Esophagus muscularis mucosa (tissue), 4 donors: ENCODE measurements around the gene SLC29A2. TPM values are rescaled to one million over a fixed set of nuclear protein-coding genes. Genes with fewer than 3 reads are reported as not detected.

Experiments
- DNase-seq: peaks from one replicate; pipeline ENCODE4 v3.0.0-alpha.2; 2017; ENCODE audit errors: extremely low spot score
- H3K27ac ChIP-seq, 4 donors: fragments of 200-600 bp; sonication (generic); replicated peaks in 1 of 4; 1 replicate in 3 of 4; 2 replicates in 1 of 4; pipeline ENCODE4 v1.5.1; 2016 to 2019; ENCODE audit warnings: mild to moderate bottlenecking in 1 of 4
- H3K27me3 ChIP-seq, 4 donors: fragments of 200-600 bp; sonication (generic); one replicate each; pipeline versions ENCODE4 v1.5.1 to v1.6.0; 2016 to 2019
- H3K36me3 ChIP-seq, 4 donors: fragments of 200-600 bp; sonication (generic); one replicate each; pipeline ENCODE4 v1.5.1; 2016 to 2019
- H3K4me1 ChIP-seq, 4 donors: fragments of 200-600 bp; sonication (generic); one replicate each; pipeline ENCODE4 v1.5.1; 2016 to 2019
- H3K4me3 ChIP-seq, 4 donors: fragments of 200-600 bp; sonication (generic); 1 replicate in 2 of 4; 2 replicates in 2 of 4; pipeline ENCODE4 v1.5.1; 2016 to 2019; ENCODE audit warnings: mild to moderate bottlenecking in 4 of 4, moderate library complexity in 1 of 4
- H3K9me3 ChIP-seq, 4 donors: fragments of 200-600 bp; sonication (generic); 1 replicate in 3 of 4; 2 replicates in 1 of 4; pipeline ENCODE4 v1.5.1; 2016 to 2019
- EP300 ChIP-seq: sonication (generic); formaldehyde crosslinking; IDR thresholded peaks from one replicate; pipeline ENCODE4 v1.6.1; 2017; ENCODE audit warnings: antibody characterized with exemption
- POLR2A ChIP-seq: fragments of 450-650 bp; IDR thresholded peaks from one replicate; pipeline ENCODE4 v1.6.1; 2017; ENCODE audit warnings: antibody characterized with exemption, moderate library complexity, mild to moderate bottlenecking, low read depth
- POLR2AphosphoS5 ChIP-seq, 2 donors: sonication (generic); formaldehyde crosslinking; IDR thresholded peaks; one replicate each; pipeline ENCODE4 v1.6.1; 2017; ENCODE audit warnings: antibody characterized with exemption in 2 of 2
- WGBS: methylation state at CpG from one replicate; pipeline ENCODE4 v1.1.5; 2018; 5-methylcytosine and 5-hydroxymethylcytosine counted together
- intact Hi-C: fragments of 100-400 bp; cut with DNase I; formaldehyde crosslinking; loops from one replicate; pipeline ENCODE4 v1.15.1; 2023
- total RNA-seq, 4 donors: library from RNA; depleted of rRNA; stranded (reverse); fragments of >200 nt; gene quantifications; one replicate each; pipeline versions ENCODE4 v1.1.0 to v1.2.1, GENCODE V29; 2016
- TF ChIP-seq, protein P1 (sequence below), 3 experiments: fragments of 200-600 bp in 2 of 3; fragments of 450-650 bp in 1 of 3; sonication (generic) in 2 of 3; IDR thresholded peaks; one replicate each; pipeline ENCODE4 v1.5.1; 2017 to 2019; ENCODE audit warnings: antibody characterized with exemption in 3 of 3, mild to moderate bottlenecking in 2 of 3, moderate library complexity in 1 of 3

The SLC29A2 gene
- total RNA-seq, 4 donors from 2014 or later: 0.50 to 3.6 (median 1.7) TPM

DNA sequence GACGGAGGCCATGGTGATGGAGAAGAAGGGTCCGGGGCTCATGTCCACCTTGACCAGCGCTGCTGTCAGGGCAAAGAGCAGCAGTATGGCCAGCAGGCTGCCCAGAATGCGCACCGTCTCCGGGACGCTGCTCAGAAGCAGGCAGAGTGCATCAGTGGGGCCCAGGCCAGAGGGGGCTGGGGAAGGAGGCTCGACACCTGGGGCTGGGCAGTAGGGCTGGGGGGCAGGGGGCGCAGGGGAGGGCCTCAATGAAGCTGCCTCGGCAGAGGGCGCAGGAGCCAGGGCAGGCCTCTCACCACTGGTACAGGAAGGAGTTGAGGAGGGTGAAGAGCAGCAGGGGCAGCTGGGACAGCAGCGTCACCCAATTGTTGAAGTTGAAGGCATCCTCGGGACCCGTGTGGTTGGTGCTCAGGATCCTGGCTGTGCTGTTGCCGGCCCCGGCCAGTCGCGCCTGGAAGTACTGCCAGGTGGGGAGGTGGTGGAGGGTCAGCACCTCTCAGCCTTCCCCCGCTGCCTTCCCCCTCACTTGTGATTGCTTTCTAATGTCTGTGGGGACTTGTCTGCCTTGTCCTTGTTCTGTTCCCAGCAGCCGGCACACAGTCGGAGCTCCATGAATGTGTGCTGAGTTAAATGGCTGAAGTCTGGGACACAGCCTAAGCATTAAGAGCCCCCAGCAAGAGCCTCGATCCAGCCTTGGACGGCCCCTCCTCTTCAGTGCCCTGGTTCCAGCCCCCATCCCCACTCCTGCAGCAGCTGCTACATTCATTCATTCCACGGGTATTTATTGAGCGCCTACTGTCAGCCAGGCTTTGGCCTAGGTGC, 2.3 kb downstream of the SLC29A2 start:
- TF ChIP-seq POLR2A: no peak
- TF ChIP-seq EP300: no peak
- Histone ChIP-seq H3K4me3 (no peak overlapping the region), H3K4me1 (peaks cover 21 to 30% (median 26%) of the 10 kb centered on the region in 4 donors), H3K27ac (no peak overlapping the region), H3K9me3 (no peaks in the 10 kb centered on the region), H3K36me3 (peaks cover 0 to 15% (median 0%) of the 10 kb centered on the region in 4 donors), H3K27me3 (peaks cover 0 to 20% (median 0%) of the 10 kb centered on the region in 4 donors)
- DNase-seq: no peak
- intact Hi-C loops: no loop called here
- 90% methylated on average over 17 of the region's 25 CpGs for WGBS

DNA sequence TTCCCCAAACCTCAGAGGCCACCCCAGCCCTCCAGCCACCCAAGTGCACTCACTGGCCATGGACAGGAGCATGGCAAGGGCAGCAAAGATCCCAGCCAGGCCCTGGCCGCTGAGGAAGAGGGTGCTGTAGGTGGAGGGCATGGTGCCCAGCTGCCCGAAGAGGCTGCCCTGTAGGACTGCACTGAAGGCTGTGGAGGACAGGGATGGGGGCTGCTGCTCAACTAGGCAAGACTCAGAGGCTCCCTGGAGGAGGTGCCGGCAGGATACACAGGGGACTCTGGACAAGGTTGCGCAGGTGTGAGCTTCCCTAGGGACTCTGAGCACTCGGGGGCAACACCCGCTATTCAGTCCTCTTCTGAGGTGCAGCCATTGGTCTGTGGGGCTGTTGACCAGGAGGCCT, 3.1 kb downstream of the SLC29A2 start:
- Histone ChIP-seq H3K9me3 (no peaks in the 10 kb centered on the region), H3K36me3 (peaks cover 0 to 15% (median 0%) of the 10 kb centered on the region in 4 donors), H3K4me3 (no peak overlapping the region), H3K27ac (no peak overlapping the region), H3K27me3 (peaks cover 0 to 20% (median 0%) of the 10 kb centered on the region in 4 donors), H3K4me1 (peaks cover 21 to 30% (median 26%) of the 10 kb centered on the region in 4 donors)
- WGBS: 95% methylated on average over 4 of the region's 6 CpGs
- TF ChIP-seq, protein P1, sequence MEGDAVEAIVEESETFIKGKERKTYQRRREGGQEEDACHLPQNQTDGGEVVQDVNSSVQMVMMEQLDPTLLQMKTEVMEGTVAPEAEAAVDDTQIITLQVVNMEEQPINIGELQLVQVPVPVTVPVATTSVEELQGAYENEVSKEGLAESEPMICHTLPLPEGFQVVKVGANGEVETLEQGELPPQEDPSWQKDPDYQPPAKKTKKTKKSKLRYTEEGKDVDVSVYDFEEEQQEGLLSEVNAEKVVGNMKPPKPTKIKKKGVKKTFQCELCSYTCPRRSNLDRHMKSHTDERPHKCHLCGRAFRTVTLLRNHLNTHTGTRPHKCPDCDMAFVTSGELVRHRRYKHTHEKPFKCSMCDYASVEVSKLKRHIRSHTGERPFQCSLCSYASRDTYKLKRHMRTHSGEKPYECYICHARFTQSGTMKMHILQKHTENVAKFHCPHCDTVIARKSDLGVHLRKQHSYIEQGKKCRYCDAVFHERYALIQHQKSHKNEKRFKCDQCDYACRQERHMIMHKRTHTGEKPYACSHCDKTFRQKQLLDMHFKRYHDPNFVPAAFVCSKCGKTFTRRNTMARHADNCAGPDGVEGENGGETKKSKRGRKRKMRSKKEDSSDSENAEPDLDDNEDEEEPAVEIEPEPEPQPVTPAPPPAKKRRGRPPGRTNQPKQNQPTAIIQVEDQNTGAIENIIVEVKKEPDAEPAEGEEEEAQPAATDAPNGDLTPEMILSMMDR (IDR thresholded peaks at IDR 0.05): no peak
- TF ChIP-seq POLR2A: no peak
- TF ChIP-seq EP300: no peak
- no peak for TF ChIP-seq POLR2AphosphoS5 (IDR thresholded peaks at IDR 0.05)
- DNase-seq: no peak
- intact Hi-C loops: no loop called here

GRCh38 chr11:66367561-66368312, 3.8 kb downstream of the SLC29A2 start:
- no peak overlapping the region for H3K27ac ChIP-seq
- H3K27me3 ChIP-seq: peaks cover 0 to 20% (median 0%) of the 10 kb centered on the region in 4 donors
- TF ChIP-seq, protein P1 (IDR thresholded peaks at IDR 0.05): no peak
- TF ChIP-seq EP300: no peak
- TF ChIP-seq POLR2A: no peak
- no peak for TF ChIP-seq POLR2AphosphoS5 (IDR thresholded peaks at IDR 0.05)
- peaks cover 0 to 15% (median 0%) of the 10 kb centered on the region in 4 donors for H3K36me3 ChIP-seq
- 85% methylated on average over 12 of the region's 15 CpGs for WGBS
- no peak overlapping the region for H3K4me3 ChIP-seq
- intact Hi-C loops: no loop called here
- peaks cover 21 to 30% (median 27%) of the 10 kb centered on the region in 4 donors for H3K4me1 ChIP-seq
- no peaks in the 10 kb centered on the region for H3K9me3 ChIP-seq
- DNase-seq: no peak

GRCh38 chr11:66366844-66367477, 4.6 kb downstream of the SLC29A2 start:
- no peaks in the 10 kb centered on the region for H3K9me3 ChIP-seq
- H3K36me3 ChIP-seq: peaks cover 0 to 15% (median 0%) of the 10 kb centered on the region in 4 donors
- intact Hi-C loops: no loop called here
- TF ChIP-seq, protein P1 (IDR thresholded peaks at IDR 0.05): no peak
- TF ChIP-seq POLR2AphosphoS5 (IDR thresholded peaks at IDR 0.05) (no peak), POLR2A (no peak), EP300 (no peak)
- 95% methylated on average over 7 of the region's 8 CpGs for WGBS
- DNase-seq: no peak
- H3K27ac ChIP-seq: no peak overlapping the region
- peaks cover 0 to 12% (median 0%) of the 10 kb centered on the region in 4 donors for H3K27me3 ChIP-seq
- peaks cover 13 to 22% (median 19%) of the 10 kb centered on the region in 4 donors for H3K4me1 ChIP-seq
- H3K4me3 ChIP-seq: no peak overlapping the region
